GM12873 (cell line): ENCODE results near the gene USH2A.

Experiments
- TF ChIP-seq, protein P1 (sequence below): IDR thresholded peaks from 2 replicates; pipeline ENCODE4 v1.5.1; 2012; ENCODE audit warnings: low read depth, mild to moderate bottlenecking, moderate library complexity, low read length, control low read depth; ENCODE audit not compliant: insufficient read depth; ENCODE audit errors: missing control alignments

The USH2A gene

DNA sequence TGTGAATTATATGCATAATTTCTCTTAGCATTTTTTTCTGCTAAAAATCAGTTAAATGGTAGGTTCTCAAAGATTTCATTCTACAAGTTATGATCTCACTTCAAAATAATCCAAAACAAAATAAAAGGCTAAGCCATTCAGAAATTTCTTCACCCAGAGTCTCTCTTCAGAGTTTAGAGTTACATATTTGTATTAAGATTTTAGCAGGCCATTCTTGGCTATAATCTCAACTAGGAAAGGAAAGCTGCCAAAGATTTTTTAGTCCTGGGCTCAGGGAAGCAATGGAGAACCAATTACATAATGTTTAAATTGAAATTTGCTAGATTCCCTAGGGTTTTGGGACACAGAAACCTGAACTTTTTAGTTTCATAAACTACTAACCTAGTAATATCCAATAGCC lies 245.0 kb downstream of the USH2A start:
- TF ChIP-seq, protein P1, sequence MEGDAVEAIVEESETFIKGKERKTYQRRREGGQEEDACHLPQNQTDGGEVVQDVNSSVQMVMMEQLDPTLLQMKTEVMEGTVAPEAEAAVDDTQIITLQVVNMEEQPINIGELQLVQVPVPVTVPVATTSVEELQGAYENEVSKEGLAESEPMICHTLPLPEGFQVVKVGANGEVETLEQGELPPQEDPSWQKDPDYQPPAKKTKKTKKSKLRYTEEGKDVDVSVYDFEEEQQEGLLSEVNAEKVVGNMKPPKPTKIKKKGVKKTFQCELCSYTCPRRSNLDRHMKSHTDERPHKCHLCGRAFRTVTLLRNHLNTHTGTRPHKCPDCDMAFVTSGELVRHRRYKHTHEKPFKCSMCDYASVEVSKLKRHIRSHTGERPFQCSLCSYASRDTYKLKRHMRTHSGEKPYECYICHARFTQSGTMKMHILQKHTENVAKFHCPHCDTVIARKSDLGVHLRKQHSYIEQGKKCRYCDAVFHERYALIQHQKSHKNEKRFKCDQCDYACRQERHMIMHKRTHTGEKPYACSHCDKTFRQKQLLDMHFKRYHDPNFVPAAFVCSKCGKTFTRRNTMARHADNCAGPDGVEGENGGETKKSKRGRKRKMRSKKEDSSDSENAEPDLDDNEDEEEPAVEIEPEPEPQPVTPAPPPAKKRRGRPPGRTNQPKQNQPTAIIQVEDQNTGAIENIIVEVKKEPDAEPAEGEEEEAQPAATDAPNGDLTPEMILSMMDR: no peak

DNA sequence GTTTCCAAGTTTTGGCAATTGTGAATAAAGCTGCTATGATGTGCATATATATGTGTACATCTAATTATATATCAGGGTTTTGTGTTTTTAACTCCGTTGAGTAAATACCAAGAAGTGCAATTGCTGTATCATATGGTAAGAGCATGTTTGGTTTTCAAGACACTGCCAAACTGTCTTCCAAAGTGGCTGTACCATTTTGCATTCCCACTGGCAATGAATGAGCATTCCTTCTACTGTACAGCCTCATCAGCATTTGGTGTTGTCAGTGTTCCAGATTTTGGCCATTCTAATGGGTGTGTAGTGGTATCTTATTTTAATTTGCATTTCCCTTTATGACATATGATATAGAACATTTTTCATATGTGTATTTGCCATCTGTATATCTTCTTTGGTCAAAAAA lies 246.3 kb downstream of the USH2A start:
- TF ChIP-seq, protein P1: no peak

DNA sequence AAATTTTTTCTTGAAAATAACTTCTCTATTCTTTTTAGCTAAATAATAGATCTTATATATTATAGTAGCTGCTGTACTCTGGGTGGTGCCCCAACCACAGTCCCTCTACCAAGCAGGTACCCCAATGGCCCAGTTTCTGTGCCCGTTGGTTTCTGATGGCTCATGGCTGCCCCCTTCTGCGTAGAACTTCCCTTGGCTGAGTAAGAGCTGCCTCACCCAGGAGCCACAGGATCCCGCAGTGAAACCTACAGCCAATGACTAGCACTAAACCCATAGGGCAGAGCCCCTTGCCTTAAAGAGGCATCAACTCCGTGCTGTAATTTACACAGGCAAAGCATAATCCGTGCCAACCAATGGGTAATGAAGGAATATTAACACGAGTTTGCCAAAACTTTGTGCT lies 247.5 kb downstream of the USH2A start:
- TF ChIP-seq, protein P1: no peak

DNA sequence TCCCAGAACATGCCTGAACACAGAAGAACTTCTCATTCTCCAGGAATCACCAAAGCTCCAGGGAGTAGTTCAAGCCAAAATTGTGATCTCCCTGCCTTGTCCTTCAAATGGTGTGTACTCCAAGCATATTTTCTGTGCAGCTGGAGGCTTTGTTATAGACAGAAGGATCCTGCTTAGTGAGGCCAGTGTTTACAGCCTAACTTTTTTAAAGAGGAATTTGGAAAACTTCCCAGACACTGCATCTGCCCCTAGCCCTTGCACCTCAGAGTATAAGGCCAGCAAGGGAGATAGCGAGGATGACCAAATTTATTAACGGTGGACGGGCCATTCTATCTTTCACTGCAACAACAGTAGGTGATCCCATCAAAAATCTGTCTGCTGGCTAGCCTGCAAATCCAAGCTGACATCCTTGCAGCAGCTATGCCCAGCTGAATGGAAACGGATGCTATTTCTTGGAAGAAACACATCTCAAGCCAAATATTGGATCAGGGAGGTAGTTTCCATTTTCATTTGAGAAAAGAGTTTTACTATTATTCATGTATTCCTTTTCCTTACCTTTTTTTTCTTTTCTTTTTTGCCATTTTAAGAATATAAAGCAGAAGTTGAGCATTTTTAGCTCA lies 249.8 kb downstream of the USH2A start:
- TF ChIP-seq, protein P1: no peak

DNA sequence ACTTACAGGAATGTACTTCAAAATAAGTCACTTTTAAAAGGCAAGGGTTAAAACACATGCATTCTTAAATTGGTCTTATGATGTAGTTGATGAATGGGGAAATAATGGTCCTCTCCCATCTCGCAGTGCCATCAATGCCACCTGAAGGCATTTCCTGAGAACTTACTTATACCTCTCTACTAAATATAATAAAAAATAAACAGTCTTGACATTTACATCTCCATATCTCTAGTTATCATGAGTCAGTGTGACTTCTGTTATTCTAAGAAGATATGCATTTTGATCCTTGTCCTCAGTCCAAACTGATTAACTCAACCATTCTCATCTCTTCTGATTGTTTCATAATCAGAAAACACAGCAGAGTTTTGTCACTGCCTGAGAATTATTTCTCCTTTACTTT lies 253.9 kb downstream of the USH2A start:
- TF ChIP-seq, protein P1: no peak

DNA sequence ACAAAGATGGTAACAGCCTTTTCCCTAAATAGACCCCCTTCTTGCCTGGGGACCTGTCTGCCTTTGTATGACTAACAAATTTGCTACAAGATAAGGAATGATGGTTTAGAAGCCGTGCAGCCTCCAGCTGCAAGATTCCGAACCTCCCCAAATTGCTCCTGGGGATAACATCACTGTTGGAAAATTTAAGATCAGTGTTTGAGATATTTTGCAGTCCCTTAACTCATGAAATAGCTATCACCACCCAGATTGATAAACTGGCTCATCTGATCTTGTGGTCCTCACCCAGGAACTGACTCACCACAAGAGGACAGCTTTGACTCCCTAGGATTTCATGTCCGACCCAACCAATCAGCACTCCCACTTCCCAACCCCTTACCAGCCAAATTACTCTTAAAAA lies 254.7 kb downstream of the USH2A start:
- TF ChIP-seq, protein P1: no peak

DNA sequence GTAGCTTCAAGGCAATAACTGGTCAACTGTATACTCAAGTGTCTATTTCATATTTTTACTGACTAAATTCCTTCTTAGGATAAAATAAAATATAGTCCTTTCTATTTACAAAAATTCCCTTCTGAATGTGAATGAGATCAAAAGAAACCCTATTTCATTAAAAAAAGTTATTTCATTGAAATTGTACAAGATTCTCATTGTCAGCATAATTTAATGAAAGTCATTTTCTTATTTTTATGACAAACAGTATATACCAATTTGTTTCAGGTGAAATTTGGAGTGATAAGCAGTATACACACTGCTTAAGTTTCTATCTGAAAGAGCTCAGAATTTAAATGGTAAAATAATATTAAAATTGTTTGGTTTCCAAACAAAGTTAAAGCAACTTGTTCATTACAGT lies 269.2 kb downstream of the USH2A start:
- TF ChIP-seq, protein P1: no peak

DNA sequence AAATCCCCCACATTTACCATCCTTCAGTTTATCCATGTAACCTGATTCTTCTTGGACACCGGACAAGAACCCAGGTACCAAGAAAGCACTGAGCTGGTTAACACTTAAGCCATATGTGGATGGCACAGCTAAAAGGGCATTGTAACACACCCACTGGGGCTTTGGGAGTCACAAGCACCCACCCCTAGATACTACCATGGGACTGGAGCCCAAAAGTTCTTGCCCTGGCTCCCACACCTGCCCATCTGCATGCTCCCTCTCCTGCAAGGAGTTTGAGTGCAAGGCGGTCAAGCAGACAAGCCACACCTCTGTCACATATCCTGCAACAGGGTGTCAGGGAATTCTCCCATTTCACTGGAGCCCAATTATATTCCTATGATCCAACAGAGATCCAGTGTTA lies 270.1 kb downstream of the USH2A start:
- TF ChIP-seq, protein P1: no peak
